Liver (tissue), 3 donors: ENCODE measurements around the gene UBQLN1.

Experiments
- ATF3 ChIP-seq: IDR thresholded peaks from 2 replicates; pipeline ENCODE4 v1.6.1; 2016; ENCODE audit warnings: antibody characterized with exemption
- CTCF ChIP-seq: fragments of 150-350 bp; IDR thresholded peaks from 2 replicates; pipeline ENCODE4 v1.5.1; 2017; ENCODE audit warnings: improper control_type of control experiment, low read depth, low read length; ENCODE audit not compliant: missing input control
- EGR1 ChIP-seq, 2 donors: IDR thresholded peaks; 2 replicates each; pipeline ENCODE4 v1.6.1; 2016 to 2018; ENCODE audit warnings: antibody characterized with exemption in 2 of 2, low read depth in 2 of 2
- GABPA ChIP-seq, 2 donors: IDR thresholded peaks in 1 of 2; conservative IDR thresholded peaks in 1 of 2; 2 replicates each; pipeline ENCODE4 v1.6.1; 2016; ENCODE audit warnings: antibody characterized with exemption in 2 of 2, mild to moderate bottlenecking in 1 of 2, moderate library complexity in 1 of 2
- JUND ChIP-seq, 2 donors: IDR thresholded peaks; 2 replicates each; pipeline ENCODE4 v1.6.1; 2016; ENCODE audit warnings: antibody characterized with exemption in 2 of 2
- MAX ChIP-seq: IDR thresholded peaks from 2 replicates; pipeline ENCODE4 v1.6.1; 2016; ENCODE audit warnings: antibody characterized with exemption
- REST ChIP-seq: IDR thresholded peaks from 2 replicates; pipeline ENCODE4 v1.6.1; 2016; ENCODE audit warnings: antibody characterized with exemption, mild to moderate bottlenecking
- RXRA ChIP-seq, 2 donors: IDR thresholded peaks; 2 replicates each; pipeline ENCODE4 v1.6.1; 2017 to 2018; ENCODE audit warnings: antibody characterized with exemption in 2 of 2, mild to moderate bottlenecking in 1 of 2
- SP1 ChIP-seq: IDR thresholded peaks from 2 replicates; pipeline ENCODE4 v1.6.1; 2018; ENCODE audit warnings: antibody characterized with exemption, mild to moderate bottlenecking
- TAF1 ChIP-seq: conservative IDR thresholded peaks from 2 replicates; pipeline ENCODE4 v1.6.1; 2016; ENCODE audit warnings: antibody characterized with exemption, mild to moderate bottlenecking
- YY1 ChIP-seq: IDR thresholded peaks from 2 replicates; pipeline ENCODE4 v1.6.1; 2016; ENCODE audit warnings: antibody characterized with exemption, mild to moderate bottlenecking
- ZBTB33 ChIP-seq: IDR thresholded peaks from 2 replicates; pipeline ENCODE4 v1.6.1; 2016; ENCODE audit warnings: antibody characterized with exemption
- donor health status: healthy.
- donor health status: healthy.

GRCh38 chr9:83622433-83622938, 85.3 kb downstream of the UBQLN1 start:
- TF ChIP-seq CTCF, result no peak
- no peak for TF ChIP-seq ZBTB33
- TF ChIP-seq MAX, result no peak
- TF ChIP-seq SP1, result no peak
- TF ChIP-seq GABPA (IDR thresholded peaks at IDR 0.05 in 1 of 2, conservative IDR thresholded peaks at IDR 0.05 in 1 of 2), result no peak
- no peak for TF ChIP-seq JUND (IDR thresholded peaks at IDR 0.05)
- no peak for TF ChIP-seq TAF1
- TF ChIP-seq REST, result peak; percentile 14
- TF ChIP-seq YY1, result no peak
- no peak for TF ChIP-seq ATF3
- TF ChIP-seq EGR1 (IDR thresholded peaks at IDR 0.05; ENCODE audit: low read depth in 2 of 2), result peak in 1 of 2 donors; percentile 84
- no peak for TF ChIP-seq RXRA (IDR thresholded peaks at IDR 0.05)
